Stimulated activated CD4-positive, alpha-beta T cell treated with anti-CD3 and anti-CD28 coated beads, Interleukin-1b, Interleukin-23, amount 100 ng/mL, for 24 hours (primary cell): Measurements from ENCODE around the gene TENT5A.

Source experiments
- DNase-seq, 4 experiments: peaks; one replicate each; pipeline ENCODE4 v3.0.0-alpha.2; 2020; ENCODE audit warnings: low read depth in 4 of 4, low spot score in 1 of 4

The TENT5A gene

GRCh38 chr6:81714684-81715083 lies 37.8 kb downstream of the TENT5A start:
- no peak for DNase-seq

- DNase-seq = no peak
Measured at GRCh38 chr6:81713205-81713604, 39.3 kb downstream of the TENT5A start.

GRCh38 chr6:81708113-81708699 lies 44.3 kb downstream of the TENT5A start:
- no peak for DNase-seq

GRCh38 chr6:81704700-81705099 lies 47.8 kb downstream of the TENT5A start:
- no peak for DNase-seq

- no peak for DNase-seq
Measured at GRCh38 chr6:81700414-81700813, 52.1 kb downstream of the TENT5A start.

GRCh38 chr6:81697559-81697958 lies 54.9 kb downstream of the TENT5A start:
- DNase-seq = no peak

GRCh38 chr6:81696524-81696923 lies 56.0 kb downstream of the TENT5A start:
- no peak for DNase-seq
